ENCODE data around the gene RARA.
A peak's percentile ranks its signal among the peaks of the same experiment; 100 is the strongest.

Gene RARA

GRCh38 chr17:40346765-40347158 is 37.8 kb downstream of the RARA start:
- DNase-seq: no peak

- DNase-seq: no peak
Observed at GRCh38 chr17:40347319-40348135, 38.5 kb downstream of the RARA start.

GRCh38 chr17:40348136-40348504 is 39.1 kb downstream of the RARA start:
- DNase-seq: no peak

- no peak for DNase-seq
Observed at GRCh38 chr17:40348562-40349476, 39.8 kb downstream of the RARA start.

- no peak for DNase-seq
Observed at GRCh38 chr17:40349477-40349894, 40.5 kb downstream of the RARA start.

- no peak for DNase-seq
Observed at GRCh38 chr17:40349895-40350688, 41.1 kb downstream of the RARA start.

GRCh38 chr17:40350689-40351358 is 41.8 kb downstream of the RARA start:
- no peak for DNase-seq

- no peak for DNase-seq
Observed at GRCh38 chr17:40351359-40352236, 42.6 kb downstream of the RARA start.

GRCh38 chr17:40352237-40352778 is 43.3 kb downstream of the RARA start:
- DNase-seq: no peak

- no peak for DNase-seq
Observed at GRCh38 chr17:40352779-40353394, 43.9 kb downstream of the RARA start.

GRCh38 chr17:40354221-40355122 is 45.5 kb downstream of the RARA start:
- DNase-seq: peak in 1 of 2 donors; percentile 1

- peak; percentile 64 to 80 for DNase-seq
Observed at GRCh38 chr17:40355123-40355803, 46.3 kb downstream of the RARA start.

- DNase-seq: no peak
Observed at GRCh38 chr17:40355804-40356758, 47.1 kb downstream of the RARA start.

- no peak for DNase-seq
Observed at GRCh38 chr17:40356990-40357881, 48.3 kb downstream of the RARA start.

GRCh38 chr17:40358323-40359038 is 49.5 kb downstream of the RARA start:
- DNase-seq: peak; percentile 83 to 92

GRCh38 chr17:40360091-40360490 is 51.1 kb downstream of the RARA start:
- peak in 1 of 2 donors; percentile 0 for DNase-seq

All from activated CD4-positive, alpha-beta T cell treated with anti-CD3 and anti-CD28 coated beads for 4 hours (primary cell).